Activated CD8-positive, alpha-beta memory T cell treated with anti-CD3 and anti-CD28 coated beads, Interleukin-2, amount 10 ng/mL, durations not matched to agents 7 days and 5 days (primary cell): ENCODE data around the gene FOXL1. TPM values are rescaled to one million over a fixed set of nuclear protein-coding genes. Genes with fewer than 3 reads are reported as not detected.

ENCODE experiments used
- ATAC-seq: fragments of 150-1000 bp; cut with Tn5 transposase; one replicate; pipeline ENCODE4 v1.10.0; 2021; ENCODE audit warnings: moderate library complexity
- CTCF ChIA-PET: fragments of 350-600 bp; sonication (Branson Sonifier 250); formaldehyde crosslinking; loops from one replicate; lab custom pipeline; 2021; ENCODE audit warnings: antibody characterized with exemption; lab: Charles Lee
- DNase-seq: peaks from one replicate; pipeline ENCODE4 v3.0.0-alpha.2; 2020
- H3K27ac Mint-ChIP-seq: one replicate; pipeline ENCODE4 v1.8.0; 2021; ENCODE audit warnings: mild to moderate bottlenecking, mixed read lengths
- H3K27me3 Mint-ChIP-seq: one replicate; pipeline ENCODE4 v1.8.0; 2021; ENCODE audit warnings: mixed read lengths
- H3K36me3 Mint-ChIP-seq: one replicate; pipeline ENCODE4 v1.8.0; 2021; ENCODE audit warnings: mild to moderate bottlenecking, mixed read lengths
- H3K4me1 Mint-ChIP-seq: one replicate; pipeline ENCODE4 v1.8.0; 2021; ENCODE audit warnings: mixed read lengths
- H3K4me3 Mint-ChIP-seq: one replicate; pipeline ENCODE4 v1.8.0; 2021; ENCODE audit warnings: mild to moderate bottlenecking, moderate library complexity, mixed read lengths
- H3K9me3 Mint-ChIP-seq: one replicate; pipeline ENCODE4 v1.8.0; 2022; ENCODE audit warnings: low read depth, mixed read lengths
- total RNA-seq, 2 experiments: library from RNA; stranded (reverse); gene quantifications; one replicate each; pipeline ENCODE4 v1.2.3, GENCODE V29; 2021

Gene FOXL1
- total RNA-seq: not detected

DNA sequence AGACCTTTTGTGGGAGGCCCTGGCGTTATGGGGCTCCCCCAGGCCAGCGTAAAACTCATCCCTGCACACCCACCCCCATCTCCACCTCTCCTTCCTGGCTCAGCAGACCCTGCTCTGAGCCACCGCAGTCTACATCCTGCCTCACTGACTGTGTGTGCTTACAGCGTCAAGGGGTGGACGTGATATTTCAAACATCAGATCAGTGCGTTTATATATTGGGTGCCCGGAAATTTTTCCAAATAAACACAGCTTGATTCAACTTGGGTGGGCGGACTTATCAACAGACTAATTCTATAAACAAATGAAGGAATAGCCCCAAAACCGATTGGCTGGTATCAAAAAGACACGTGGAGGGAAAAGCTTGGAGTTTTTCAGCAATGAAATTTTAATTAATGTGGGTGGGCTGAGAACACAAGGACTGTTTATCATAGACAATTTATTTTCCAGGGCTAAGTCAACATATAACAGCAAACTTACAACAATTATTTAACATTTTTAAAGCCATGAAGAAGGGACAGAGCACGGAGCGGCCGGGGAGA is at the start of gene FOXL1:
TSS of gene FOXL1 (plus strand) at position 489 of the 539 bp plus-strand sequence. CDS start 175 bp downstream, outside the sequence.
- Mint-ChIP-seq H3K27ac (no peak within 1 kb of the TSS), H3K9me3 (no peaks in the 10 kb centered on the region), H3K36me3 (no peaks in the 10 kb centered on the region), H3K27me3 (peaks cover 75% of the 10 kb centered on the region), H3K4me1 (peaks cover 8% of the 10 kb centered on the region), H3K4me3 (no peak within 1 kb of the TSS)
- ATAC-seq: no peak
- CTCF ChIA-PET: interaction anchor here (0.8 kb wide), 1 partner anchor 14 kb away, joined by 3 read pairs; no protein-coding TSS in a partner anchor
- no peak for DNase-seq

DNA sequence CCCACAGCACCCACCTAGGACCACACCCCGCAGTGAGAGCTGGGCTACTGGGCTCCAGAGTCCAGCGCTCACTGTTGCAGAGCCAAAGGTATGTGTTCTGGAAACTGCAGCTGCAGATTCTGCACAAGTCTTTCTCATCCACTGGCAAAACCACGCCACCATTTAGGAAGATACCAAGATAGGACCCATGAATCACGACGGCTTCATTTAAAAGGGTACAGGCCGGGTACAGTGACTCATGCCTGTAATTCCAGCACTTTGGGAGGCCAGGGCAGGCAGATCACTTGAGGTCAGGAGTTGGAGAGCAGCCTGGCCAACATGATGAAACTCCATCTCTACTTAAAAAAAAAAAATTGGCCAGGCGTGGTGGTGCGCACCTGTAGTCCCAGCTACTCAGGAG is 49.2 kb upstream of the FOXL1 start:
- H3K4me3 Mint-ChIP-seq: no peak overlapping the region
- no peak overlapping the region for H3K27ac Mint-ChIP-seq
- no peaks in the 10 kb centered on the region for H3K9me3 Mint-ChIP-seq
- H3K4me1 Mint-ChIP-seq: no peaks in the 10 kb centered on the region
- DNase-seq (no peak), ATAC-seq (no peak)
- H3K27me3 Mint-ChIP-seq: no peaks in the 10 kb centered on the region
- peaks cover 2% of the 10 kb centered on the region for H3K36me3 Mint-ChIP-seq
- CTCF ChIA-PET: no interaction called here

DNA sequence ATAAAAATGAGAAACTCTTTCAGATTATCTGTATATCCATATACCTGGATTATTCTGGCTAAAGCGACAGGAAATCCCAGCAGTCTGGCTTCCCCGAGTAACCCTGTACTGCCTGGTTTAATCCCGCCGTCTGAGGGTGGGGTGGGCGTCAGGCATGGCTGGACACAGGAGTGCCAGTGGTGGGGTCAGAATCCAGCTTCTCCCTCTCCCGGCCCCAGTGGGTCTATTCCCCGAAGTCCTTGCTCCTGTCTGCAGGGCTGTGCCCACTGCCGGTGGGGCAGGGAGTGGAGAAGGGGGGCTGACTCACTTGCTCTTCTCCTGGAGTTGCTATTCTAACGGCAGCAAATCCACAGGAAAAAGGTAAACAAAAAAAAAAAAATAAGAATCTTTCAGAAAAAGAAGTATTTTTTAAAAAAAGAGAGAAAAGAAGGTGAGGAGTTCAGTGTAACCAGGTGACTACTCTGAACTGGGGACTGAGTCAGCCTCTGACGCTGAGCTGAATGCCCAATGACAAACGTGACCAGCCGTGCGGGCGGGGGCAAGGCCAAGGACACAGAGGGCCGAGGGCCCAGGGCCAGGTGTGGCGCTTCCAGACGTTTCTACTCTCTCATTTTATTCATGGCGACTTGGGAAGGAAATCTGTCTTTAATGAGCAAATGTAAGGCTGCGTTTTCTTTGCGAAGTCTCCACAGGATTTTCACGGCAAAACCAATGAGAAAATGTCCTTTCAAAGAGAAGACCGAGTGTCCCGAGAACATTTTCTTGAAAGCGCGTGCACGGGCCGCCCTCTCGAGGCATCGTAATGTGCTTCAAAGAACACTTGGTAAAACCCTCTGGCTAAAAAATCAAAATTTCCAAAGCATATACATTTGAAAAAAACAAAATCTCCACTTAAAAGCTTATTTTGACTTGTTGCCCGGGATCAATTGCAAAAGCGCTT is 47.8 kb upstream of the FOXL1 start:
- Mint-ChIP-seq H3K27ac (no peak overlapping the region), H3K36me3 (peaks cover 2% of the 10 kb centered on the region), H3K9me3 (no peaks in the 10 kb centered on the region), H3K4me3 (no peak overlapping the region), H3K4me1 (no peaks in the 10 kb centered on the region), H3K27me3 (no peaks in the 10 kb centered on the region)
- no peak for ATAC-seq
- DNase-seq: no peak
- CTCF ChIA-PET: no interaction called here

DNA sequence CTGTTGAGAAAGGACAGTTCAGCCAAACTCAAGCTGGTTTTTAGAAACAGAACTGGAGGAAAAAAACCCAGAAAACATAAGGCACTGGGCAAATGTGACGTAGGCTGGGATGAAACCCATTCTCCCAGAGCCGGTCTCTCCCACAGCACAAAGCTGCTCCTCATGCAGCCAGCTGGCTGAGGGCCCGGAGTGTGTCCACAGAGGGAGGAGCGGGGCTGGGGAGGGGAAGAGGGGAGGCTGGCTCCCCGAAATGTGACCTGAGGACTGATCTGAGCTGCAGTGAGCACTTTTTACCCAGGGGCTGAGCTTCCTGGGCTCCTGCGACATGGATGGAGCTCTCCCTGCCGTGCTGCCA is 47.2 kb upstream of the FOXL1 start:
- Mint-ChIP-seq H3K9me3 (no peaks in the 10 kb centered on the region), H3K4me1 (no peaks in the 10 kb centered on the region), H3K27me3 (no peaks in the 10 kb centered on the region), H3K36me3 (peaks cover 2% of the 10 kb centered on the region), H3K4me3 (no peak overlapping the region), H3K27ac (no peak overlapping the region)
- ATAC-seq (no peak), DNase-seq (no peak)
- CTCF ChIA-PET: no interaction called here

DNA sequence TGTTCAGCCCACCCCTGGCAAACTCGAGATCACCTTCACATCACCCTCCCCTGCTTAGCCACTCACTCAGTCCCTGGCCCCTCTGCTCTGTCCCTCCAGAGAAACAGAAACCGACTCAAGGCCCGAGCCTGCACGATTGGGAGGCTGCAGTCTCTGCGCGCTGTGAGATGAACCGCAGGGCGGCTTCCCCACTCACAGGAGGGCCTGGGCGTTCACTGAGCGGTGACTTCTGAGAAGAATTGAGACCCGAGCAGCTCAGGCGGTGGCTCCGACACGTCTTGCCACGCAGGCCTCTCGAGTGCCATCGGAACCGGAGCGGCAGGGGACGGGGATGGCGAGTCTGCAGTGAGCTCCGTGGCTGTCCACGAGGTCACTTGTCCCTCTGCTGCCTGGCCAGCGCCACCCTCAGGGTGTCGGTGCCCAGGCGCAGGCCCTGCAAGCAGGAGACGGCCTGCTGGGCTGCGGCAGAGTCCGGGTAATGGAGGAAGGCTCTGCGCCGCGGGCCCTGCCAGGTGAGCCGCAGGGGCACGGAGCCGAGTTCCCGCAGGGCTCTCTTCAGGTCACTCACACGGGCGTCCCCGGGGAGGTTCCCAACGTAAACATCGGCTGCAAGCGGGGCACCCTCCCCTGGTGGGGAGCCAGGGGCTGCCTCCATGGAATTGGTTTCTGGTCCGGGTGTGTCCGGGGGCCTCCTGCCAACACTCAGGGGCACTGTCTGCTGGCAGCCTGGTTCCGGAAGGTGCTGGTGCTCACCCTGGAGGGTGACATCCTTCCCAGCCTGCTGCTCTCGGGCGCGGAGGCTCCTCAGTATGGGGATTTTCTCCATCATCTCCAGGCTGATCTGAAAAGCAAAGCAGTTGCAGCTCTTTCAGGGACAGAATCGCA is 46.5 kb upstream of the FOXL1 start:
- ATAC-seq (no peak), DNase-seq (no peak)
- Mint-ChIP-seq H3K27ac (no peak overlapping the region), H3K27me3 (no peaks in the 10 kb centered on the region), H3K9me3 (no peaks in the 10 kb centered on the region), H3K4me3 (no peak overlapping the region), H3K36me3 (peaks cover 2% of the 10 kb centered on the region), H3K4me1 (no peaks in the 10 kb centered on the region)
- CTCF ChIA-PET: no interaction called here

DNA sequence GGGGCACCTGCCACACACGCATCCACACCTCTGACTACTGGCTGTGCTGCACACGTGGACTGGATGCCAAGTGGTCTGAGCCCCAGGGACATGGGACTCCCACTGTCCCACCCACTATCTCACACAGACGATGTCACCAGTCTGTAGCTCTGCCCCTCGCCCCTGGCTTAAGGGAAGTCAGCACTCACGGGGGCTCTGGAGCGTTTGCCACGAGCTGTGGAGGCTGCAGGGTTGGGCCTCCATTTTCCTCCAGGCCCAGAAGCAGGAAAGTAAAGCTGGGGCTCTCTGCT is 45.9 kb upstream of the FOXL1 start:
- Mint-ChIP-seq H3K4me3 (no peak overlapping the region), H3K4me1 (no peaks in the 10 kb centered on the region), H3K36me3 (peaks cover 2% of the 10 kb centered on the region), H3K9me3 (no peaks in the 10 kb centered on the region), H3K27me3 (no peaks in the 10 kb centered on the region), H3K27ac (no peak overlapping the region)
- no peak for DNase-seq
- ATAC-seq: no peak
- CTCF ChIA-PET: interaction anchor here (0.8 to 1.1 kb wide), 2 partner anchors 30 to 32 kb away, joined by 3 to 4 read pairs; no protein-coding TSS in a partner anchor

DNA sequence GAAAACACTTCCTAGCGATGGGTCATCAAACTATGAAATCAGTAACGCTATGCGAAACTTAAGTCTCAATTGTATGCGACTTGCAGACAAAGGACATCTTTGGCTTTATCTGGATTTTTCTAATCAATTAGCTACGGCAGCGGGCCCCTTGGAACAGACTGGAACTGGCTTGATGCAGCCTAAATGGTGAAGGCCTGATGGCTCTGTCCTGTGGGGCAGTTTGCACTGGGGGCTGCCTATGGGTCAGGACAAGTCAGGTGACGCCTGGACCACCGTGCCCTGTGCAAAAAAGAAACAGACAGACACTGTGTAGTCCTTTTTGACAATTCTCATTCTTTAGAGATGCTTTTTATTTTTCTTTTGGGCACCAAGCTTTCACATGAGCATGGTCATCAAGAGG is 45.3 kb upstream of the FOXL1 start:
- Mint-ChIP-seq H3K27ac (no peak overlapping the region), H3K36me3 (peaks cover 2% of the 10 kb centered on the region), H3K4me3 (no peak overlapping the region), H3K27me3 (no peaks in the 10 kb centered on the region), H3K4me1 (no peaks in the 10 kb centered on the region), H3K9me3 (no peaks in the 10 kb centered on the region)
- no peak for DNase-seq
- CTCF ChIA-PET: interaction anchor here (0.8 to 1.1 kb wide), 2 partner anchors 30 to 32 kb away, joined by 3 to 4 read pairs; no protein-coding TSS in a partner anchor
- ATAC-seq: no peak

DNA sequence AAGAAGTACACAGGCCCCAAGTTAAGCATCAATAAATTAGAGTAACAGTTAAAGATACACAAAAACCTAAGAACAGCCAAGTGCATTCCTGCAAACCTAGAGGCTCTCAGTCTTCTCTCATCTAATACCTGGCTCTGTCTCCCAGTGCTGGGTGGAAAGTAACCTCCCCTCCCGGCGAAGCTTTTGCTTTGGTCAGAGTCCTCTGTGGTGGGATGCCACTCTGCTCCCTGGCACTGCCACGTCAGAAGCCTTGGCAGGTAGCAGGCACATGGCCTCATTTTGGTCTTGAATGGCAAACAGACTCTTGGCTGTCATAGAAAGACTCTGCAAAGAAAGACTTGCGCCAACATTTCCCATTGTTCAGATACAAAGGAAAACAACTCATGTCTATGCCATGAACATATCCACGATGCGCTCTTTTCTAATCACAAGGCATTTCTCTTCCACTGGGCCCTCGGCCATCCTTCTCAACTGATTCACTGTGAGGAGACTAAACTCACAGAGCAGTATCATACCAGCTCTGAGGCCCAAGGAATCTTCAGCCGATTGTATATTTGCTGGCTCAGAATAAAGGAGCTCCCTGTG is 44.5 kb upstream of the FOXL1 start:
- Mint-ChIP-seq H3K27me3 (no peaks in the 10 kb centered on the region), H3K27ac (no peak overlapping the region), H3K4me1 (no peaks in the 10 kb centered on the region), H3K4me3 (no peak overlapping the region), H3K36me3 (peaks cover 3% of the 10 kb centered on the region), H3K9me3 (no peaks in the 10 kb centered on the region)
- ATAC-seq (no peak), DNase-seq (no peak)
- CTCF ChIA-PET: interaction anchor here (1.1 kb wide), 1 partner anchor 14 kb away, joined by 3 read pairs; no protein-coding TSS in a partner anchor

DNA sequence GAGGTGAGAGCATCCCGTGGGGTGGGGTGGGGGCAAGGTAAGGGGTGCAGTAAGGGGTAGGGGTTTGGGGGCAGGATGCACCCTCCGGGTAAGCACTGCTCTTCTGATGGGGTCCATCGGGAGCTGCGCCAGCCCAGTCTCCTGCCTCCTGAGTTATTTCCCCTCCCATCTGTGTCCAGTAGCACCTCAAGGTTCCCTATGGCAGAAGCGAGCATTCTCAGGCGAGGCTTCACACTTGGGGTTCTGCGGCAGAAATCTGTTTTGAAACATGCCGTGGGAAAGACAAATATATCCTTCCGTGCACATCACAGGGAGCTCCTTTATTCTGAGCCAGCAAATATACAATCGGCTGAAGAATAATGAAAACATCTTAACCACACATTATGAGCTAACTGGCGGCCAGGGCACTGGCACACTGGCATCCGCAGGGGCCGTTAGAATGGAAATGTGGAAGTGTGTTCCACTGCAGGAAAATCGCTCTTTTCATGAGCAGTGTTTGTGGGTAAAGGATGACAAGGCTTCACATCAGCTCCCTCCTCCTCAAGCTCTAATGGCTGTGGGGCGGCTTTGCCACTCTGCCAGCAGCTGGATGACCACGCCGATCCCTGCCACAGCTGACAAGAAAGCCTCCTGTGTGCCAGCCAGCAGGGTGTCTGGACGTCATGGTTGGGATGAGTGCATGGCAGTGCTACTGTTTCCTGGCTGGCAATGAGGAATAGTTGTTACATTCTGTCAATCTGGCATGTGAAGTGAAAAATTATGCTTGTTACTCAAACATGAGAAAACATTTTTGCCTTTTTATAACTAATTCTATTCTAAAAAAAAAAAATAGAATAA is 43.4 kb upstream of the FOXL1 start:
- CTCF ChIA-PET: no interaction called here
- Mint-ChIP-seq H3K4me3 (no peak overlapping the region), H3K27me3 (no peaks in the 10 kb centered on the region), H3K9me3 (no peaks in the 10 kb centered on the region), H3K4me1 (no peaks in the 10 kb centered on the region), H3K36me3 (peaks cover 1% of the 10 kb centered on the region), H3K27ac (no peak overlapping the region)
- DNase-seq (no peak), ATAC-seq (no peak)

DNA sequence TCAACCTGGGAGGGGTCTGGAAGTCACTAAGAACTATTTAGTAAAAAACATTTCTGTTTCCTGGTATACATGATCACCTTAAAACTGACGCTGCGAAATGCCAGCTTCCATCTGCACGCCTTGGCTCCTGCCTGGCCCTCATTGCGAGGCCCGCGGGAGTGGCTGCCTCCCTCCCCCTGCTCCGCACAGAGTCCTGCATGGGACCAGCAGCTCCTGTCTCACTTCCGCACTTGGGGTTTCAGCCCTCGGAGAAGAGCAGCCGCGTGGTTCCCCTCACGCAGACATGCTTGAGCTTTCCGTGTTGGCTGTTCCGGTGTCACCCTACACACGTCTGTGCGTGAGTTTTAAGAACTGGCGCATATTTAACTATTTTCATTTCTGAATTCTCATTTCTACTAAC is 41.7 kb upstream of the FOXL1 start:
- Mint-ChIP-seq H3K4me1 (no peaks in the 10 kb centered on the region), H3K27ac (no peak overlapping the region), H3K27me3 (no peaks in the 10 kb centered on the region), H3K4me3 (no peak overlapping the region), H3K9me3 (no peaks in the 10 kb centered on the region), H3K36me3 (peaks cover 1% of the 10 kb centered on the region)
- CTCF ChIA-PET: interaction anchor here (0.7 to 1.3 kb wide), 2 partner anchors 26 to 464 kb away, joined by 3 read pairs; no protein-coding TSS in a partner anchor
- DNase-seq: no peak
- ATAC-seq: no peak

DNA sequence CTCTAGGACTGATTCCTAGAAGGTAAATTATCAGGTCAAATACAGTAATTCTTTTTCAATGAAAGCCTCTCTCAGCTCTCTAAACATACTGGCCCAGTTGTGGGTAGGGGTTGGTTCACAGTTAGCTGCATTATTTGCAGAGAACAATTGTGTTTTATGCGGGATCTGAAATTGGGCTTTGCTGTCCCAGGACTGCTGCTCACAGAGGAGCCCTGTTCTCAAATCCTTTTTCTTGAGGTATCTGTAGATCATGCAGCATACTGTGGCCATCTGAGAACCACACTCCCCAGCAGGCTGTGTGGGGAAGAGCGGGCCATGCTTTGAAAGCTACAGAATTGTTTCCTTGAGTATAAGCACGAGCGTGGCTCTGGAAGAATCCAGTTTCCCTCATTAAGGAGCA is 40.9 kb upstream of the FOXL1 start:
- H3K4me1 Mint-ChIP-seq: no peaks in the 10 kb centered on the region
- no peak overlapping the region for H3K27ac Mint-ChIP-seq
- DNase-seq (no peak), ATAC-seq (no peak)
- CTCF ChIA-PET: interaction anchor here (0.7 to 1.3 kb wide), 2 partner anchors 26 to 465 kb away, joined by 3 read pairs; no protein-coding TSS in a partner anchor
- H3K27me3 Mint-ChIP-seq: no peaks in the 10 kb centered on the region
- no peak overlapping the region for H3K4me3 Mint-ChIP-seq
- H3K36me3 Mint-ChIP-seq: peaks cover 1% of the 10 kb centered on the region
- no peaks in the 10 kb centered on the region for H3K9me3 Mint-ChIP-seq

DNA sequence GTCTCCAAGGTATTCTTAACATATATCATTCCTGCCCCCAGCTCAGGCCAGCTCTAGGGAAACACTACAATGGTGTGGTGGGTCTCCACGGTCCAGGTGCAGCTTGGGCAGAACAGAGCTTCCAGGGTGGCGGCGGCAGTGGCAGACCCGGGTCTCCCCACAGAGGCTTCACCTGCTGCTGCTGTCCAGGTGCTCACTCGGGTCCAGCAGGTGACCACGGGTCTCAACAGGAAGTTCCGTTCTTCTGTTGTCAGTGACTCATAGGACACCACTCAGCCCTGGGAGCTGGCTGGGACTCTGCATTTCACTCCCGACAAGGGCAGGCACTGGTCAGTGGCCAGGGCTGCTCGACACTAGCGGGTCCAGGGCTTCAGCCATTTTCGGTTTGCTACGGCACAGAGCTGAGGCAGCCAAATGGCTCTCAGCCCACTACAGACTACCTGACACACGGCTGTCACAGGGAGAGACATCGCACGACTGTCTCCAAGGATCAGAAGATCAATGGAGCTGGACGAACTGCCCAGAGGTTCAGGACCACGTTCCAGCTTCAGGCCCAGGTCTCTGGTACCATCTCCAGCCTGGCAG is 40.1 kb upstream of the FOXL1 start:
- no peak for DNase-seq
- no peaks in the 10 kb centered on the region for H3K4me1 Mint-ChIP-seq
- no peak overlapping the region for H3K4me3 Mint-ChIP-seq

More for the DNA sequence above, 40.1 kb upstream of the FOXL1 start:
- Mint-ChIP-seq H3K36me3 (peaks cover 1% of the 10 kb centered on the region), H3K27me3 (no peaks in the 10 kb centered on the region), H3K27ac (no peak overlapping the region), H3K9me3 (no peaks in the 10 kb centered on the region)
- no peak for ATAC-seq
- CTCF ChIA-PET: no interaction called here
